ENCODE results near the gene RNF123.
A peak's percentile ranks its signal among the peaks of the same experiment; 100 is the strongest.

The RNF123 gene

GRCh38 chr3:49722896-49723295 lies 33.5 kb downstream of the RNF123 start:
- no peak for DNase-seq (ENCODE audit: low read depth)
- peak overlapping the region; percentile 99 for H3K4me3 ChIP-seq (replicated peaks; ENCODE audit: low read depth, low read length)
- TF ChIP-seq, protein P1, sequence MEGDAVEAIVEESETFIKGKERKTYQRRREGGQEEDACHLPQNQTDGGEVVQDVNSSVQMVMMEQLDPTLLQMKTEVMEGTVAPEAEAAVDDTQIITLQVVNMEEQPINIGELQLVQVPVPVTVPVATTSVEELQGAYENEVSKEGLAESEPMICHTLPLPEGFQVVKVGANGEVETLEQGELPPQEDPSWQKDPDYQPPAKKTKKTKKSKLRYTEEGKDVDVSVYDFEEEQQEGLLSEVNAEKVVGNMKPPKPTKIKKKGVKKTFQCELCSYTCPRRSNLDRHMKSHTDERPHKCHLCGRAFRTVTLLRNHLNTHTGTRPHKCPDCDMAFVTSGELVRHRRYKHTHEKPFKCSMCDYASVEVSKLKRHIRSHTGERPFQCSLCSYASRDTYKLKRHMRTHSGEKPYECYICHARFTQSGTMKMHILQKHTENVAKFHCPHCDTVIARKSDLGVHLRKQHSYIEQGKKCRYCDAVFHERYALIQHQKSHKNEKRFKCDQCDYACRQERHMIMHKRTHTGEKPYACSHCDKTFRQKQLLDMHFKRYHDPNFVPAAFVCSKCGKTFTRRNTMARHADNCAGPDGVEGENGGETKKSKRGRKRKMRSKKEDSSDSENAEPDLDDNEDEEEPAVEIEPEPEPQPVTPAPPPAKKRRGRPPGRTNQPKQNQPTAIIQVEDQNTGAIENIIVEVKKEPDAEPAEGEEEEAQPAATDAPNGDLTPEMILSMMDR (IDR thresholded peaks at IDR 0.05; ENCODE audit: low read length, missing control alignments) = no peak

DNA sequence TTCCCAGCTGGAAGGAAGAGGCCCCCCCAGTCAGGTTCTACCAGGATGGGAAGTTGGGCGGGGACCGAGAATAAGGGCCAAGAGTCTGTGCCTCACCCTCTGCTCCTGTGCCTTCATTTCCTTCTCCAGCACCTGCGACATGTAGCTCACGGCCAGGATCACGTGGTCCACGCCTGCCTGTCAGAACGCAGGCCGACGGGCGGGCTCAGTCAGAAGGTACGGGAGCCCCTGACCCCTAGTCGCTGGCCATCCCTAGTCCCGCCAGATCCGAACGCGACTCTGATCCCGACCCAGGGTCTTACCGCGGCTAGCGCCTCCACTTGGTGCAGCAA lies 33.9 kb downstream of the RNF123 start:
- peak; percentile 33 for DNase-seq (ENCODE audit: low read depth)

GRCh38 chr3:49723628-49724551 lies 34.5 kb downstream of the RNF123 start, which contains the start of gene GMPPB:
Gene GMPPB (minus strand): TSS chr3:49723951. CDS start chr3:49723726, 225 bp downstream.
- H3K4me3 ChIP-seq (replicated peaks; ENCODE audit: low read depth, low read length) = peak within 1 kb of the TSS; percentile 99
- peak; percentile 96 for DNase-seq (ENCODE audit: low read depth)
- TF ChIP-seq, protein P1 (IDR thresholded peaks at IDR 0.05; ENCODE audit: low read length, missing control alignments) = no peak

More for the DNA sequence above, 33.9 kb downstream of the RNF123 start:
- H3K4me3 ChIP-seq (replicated peaks; ENCODE audit: low read depth, low read length) = peak overlapping the region; percentile 99
- TF ChIP-seq, protein P1 (IDR thresholded peaks at IDR 0.05; ENCODE audit: low read length, missing control alignments) = no peak

GRCh38 chr3:49724586-49724985 lies 35.2 kb downstream of the RNF123 start:
- no peak for DNase-seq (ENCODE audit: low read depth)
- TF ChIP-seq, protein P1 (IDR thresholded peaks at IDR 0.05; ENCODE audit: low read length, missing control alignments) = no peak
- H3K4me3 ChIP-seq (replicated peaks; ENCODE audit: low read depth, low read length) = peak overlapping the region; percentile 61

DNA sequence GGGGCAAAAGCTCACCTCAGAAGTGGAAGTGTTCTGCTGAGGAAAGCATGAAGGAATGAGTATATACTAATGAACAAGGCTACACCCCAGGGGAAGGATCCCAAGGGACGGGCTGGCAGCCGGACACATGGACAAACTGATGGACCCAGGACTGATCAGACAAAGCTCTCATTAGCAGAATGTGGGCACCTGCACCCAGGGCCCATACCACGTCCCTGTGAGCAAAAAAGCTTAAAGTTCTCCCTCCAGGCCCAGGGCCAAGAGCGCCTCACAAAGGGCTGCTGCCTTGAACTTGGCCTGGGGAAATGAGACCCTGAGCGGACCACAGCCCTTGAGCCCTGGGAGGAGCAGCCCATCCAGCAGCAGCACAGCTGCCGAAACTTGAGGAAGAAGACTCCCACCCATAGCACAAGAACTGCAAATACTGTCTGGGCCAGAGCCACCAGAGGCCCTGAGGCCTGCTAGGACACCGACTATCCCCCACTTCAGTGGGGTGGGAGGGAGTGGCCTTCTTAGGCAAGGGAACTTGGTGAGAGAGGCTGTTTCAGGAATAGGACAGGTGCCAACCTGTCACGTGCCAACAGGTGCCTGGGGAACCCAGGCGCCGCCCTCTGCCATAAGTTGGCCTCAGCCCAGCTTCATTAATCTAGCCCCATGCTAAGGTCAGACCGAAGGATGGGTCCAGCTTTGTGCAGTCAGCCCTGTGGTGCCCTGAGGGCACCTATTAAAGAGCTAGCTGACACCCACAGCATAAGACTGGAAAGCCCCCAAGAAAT lies 36.7 kb downstream of the RNF123 start:
- no peak overlapping the region for H3K4me3 ChIP-seq (replicated peaks; ENCODE audit: low read depth, low read length)
- no peak for DNase-seq (ENCODE audit: low read depth)

GRCh38 chr3:49727154-49727923 lies 38.0 kb downstream of the RNF123 start:
- DNase-seq (ENCODE audit: low read depth) = no peak
- H3K4me3 ChIP-seq (replicated peaks; ENCODE audit: low read depth, low read length) = no peak overlapping the region
- TF ChIP-seq, protein P1 (IDR thresholded peaks at IDR 0.05; ENCODE audit: low read length, missing control alignments) = no peak

More for the DNA sequence above, 36.7 kb downstream of the RNF123 start:
- TF ChIP-seq, protein P1 (IDR thresholded peaks at IDR 0.05; ENCODE audit: low read length, missing control alignments) = no peak
